ENCODE measurements around the gene FADS3.

- TF ChIP-seq CTCF (IDR thresholded peaks at IDR 0.05 in 2 of 3, conservative IDR thresholded peaks at IDR 0.05 in 1 of 3; ENCODE audit: borderline replicate concordance in 1 of 3, insufficient read depth in 1 of 3, low read depth in 2 of 3, low read length in 2 of 3) (no peak), POLR2A (IDR thresholded peaks at IDR 0.05; ENCODE audit: borderline replicate concordance, extremely low read depth, insufficient read depth, insufficient read length) (no peak)
Observed at GRCh38 chr11:61827571-61828378, 63.6 kb downstream of the FADS3 start, which contains the start of gene FADS2.

Measured in HCT116 (cell line).